GM21390 (cell line): Measurements from ENCODE around the gene REXO2.
A peak's percentile ranks its signal among the peaks of the same experiment; 100 is the strongest.

Experiments used
- ATAC-seq: cut with Tn5 transposase; IDR thresholded peaks from one replicate; pipeline ENCODE4 v1.9.1; 2021; ENCODE audit not compliant: unreplicated experiment

The REXO2 gene

DNA sequence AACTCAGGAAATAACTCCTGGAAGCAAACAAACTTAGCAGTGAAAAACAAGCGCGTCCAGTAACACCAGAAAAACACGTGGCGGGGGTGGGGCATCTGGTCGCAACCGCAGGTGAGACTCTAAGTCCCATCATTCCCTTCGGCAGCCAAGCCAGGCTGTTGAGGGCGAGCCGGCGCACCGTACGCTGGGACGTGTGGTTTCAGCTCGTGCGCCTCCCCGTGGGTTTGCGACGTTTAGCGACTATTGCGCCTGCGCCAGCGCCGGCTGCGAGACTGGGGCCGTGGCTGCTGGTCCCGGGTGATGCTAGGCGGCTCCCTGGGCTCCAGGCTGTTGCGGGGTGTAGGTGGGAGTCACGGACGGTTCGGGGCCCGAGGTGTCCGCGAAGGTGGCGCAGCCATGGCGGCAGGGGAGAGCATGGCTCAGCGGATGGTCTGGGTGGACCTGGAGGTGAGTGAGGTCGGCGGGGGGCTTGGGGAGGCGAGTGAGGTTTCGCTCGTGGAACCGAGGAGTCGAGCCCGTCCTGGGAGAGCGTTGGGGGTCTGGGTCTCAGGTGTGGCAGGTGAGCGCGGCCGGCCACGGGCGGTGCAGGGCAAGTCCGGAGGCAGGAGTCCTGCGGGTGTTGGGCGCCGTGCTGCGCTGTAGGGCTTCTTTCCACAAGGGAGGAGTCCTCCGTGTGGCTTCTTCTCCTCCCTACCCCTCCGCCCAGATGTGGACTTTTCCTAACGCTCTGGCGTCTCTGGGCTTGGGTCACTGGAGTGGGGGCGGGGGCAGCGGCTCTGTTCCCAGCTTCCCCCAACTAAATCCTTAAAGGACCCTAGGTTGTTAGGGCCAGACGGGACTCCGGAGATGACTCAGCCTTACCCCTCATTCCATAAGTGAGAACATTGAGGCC, at the start of gene REXO2:
TSS of gene REXO2 (plus strand) at position 239 of the 892 bp plus-strand sequence. CDS start at position 301, 62 bp downstream.
- peak; percentile 100 for ATAC-seq

DNA sequence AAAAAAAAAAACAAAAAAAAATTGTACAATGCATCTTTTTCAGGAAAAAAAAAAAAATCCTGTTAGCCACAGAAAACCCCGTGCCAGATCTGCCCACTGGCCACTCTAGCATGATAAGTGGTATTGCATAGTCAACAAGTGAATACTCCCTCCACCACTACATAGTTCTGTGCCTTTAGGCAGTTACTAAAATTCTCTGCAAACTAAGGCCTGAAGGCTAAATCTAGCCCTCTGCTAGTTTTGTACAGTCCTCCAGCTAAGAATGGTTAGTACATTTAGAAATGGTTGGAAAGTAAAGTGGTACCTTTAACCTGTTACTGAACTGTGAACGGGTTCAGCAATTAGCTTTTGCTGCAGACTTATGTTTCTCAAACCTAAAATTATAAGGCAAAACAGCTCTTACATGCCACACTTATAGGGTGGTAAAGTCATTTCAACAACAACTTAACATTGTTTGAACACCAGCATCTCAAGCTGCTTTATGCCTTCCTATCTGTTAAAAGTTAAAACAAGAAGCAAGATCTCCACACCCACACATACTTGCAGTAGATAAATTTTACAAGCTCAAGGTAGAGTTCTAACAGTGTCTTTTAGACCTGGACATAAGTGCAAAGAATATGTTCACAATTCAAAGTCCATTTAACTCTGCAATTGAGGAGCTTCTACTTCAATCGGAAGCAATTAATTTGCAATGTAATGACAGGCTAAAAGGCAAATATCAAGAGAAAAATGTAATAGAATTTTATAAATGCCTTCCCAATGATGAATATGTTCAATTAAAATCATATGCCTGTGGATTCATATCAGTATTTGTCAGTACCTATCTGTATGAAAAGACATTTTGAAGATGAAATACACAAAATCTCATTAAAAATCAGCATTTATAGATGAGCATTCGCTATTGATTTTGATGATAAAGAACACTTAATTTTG, 46.3 kb upstream of the REXO2 start:
- ATAC-seq = no peak

DNA sequence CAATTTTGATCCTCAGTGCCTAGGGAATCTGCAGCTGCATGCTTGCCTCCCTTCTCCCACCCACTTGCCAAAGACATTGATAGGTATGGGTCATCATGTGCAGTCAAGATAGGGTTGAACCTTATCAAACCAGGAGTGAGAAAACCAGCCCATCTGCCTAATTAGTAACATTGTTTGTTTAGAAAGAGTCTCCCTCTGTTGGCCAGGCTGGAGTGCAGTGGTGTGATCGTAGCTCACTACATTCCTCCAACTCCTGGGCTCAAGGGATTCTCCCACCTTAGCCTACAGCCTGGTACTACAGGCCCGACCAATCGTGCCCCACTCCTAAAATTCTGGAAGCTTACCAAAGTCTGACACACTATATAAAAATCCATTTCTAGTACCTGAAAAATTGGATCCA, 43.5 kb upstream of the REXO2 start:
- no peak for ATAC-seq

DNA sequence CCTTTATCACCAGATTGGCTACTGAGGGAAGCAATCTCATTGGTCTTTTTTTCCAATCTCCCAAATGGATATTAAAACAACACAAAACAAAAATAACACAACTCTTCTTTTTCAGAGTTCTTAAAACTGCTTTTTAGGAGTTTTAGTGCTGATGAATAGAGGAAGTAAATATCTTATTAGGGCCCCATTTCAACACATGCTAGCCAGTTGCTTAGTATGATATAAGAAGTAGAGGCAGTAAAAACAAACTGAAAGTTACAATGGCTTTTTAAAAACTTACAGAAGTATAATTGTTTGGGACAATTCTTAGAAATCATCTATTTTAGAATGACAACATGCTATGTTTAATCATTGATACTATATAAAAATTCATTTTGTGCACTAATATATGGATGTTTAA, 42.4 kb upstream of the REXO2 start:
- no peak for ATAC-seq

DNA sequence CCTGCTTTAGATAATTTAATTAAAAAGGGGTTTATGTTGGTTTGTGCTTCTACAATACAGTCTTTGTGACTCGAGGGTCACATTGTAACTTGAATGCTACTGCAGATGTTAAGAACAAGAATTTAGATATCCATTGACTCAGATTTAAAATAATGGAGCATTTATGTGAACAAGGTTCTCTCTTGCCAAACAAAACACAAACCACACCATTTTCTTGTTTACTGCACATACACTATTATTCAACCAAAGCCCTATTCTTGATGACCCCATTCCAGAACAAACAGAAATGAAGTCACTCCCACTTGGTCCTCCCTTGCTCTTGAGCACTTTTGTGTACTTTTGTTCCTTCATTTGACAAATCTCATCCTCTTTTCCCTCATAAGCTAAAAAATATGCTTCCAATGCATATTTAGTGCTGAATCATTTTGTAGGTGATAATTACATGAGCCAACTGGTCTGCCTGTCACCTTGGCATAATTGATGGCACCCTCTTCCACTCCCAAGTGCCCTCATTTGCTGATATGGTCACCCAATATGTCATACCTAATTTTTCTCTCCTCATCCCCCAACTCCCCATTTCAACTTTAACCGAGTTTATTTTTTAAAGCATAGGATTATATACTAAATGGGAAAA, 41.8 kb upstream of the REXO2 start:
- ATAC-seq = no peak

DNA sequence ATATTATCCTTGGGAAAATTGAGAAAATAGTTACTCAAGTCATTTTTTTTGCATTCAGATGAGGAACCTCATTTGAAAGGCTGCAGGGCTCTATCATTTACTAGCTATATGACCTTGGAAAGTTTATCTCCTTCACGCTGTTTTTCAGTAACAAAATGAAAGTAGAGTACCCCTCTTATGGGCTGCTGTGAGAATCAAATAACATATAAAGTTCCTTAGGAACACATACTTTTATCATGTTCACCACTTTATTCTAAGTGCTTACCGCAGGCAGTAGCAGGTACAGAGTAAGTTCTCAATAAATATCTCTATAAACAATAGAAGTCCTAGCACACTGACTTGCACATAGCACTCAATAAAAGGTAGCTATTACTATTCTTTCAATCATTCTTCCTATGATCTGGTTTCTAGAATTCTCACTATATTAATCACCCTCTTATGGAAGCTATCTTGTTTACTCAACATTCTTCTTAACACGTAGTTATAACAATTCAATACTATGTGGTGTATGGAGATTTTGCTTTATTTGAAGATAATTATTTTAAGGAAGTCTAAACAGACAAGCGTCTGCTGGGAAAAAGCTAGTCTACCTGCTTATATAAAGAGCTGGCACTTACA, 40.9 kb upstream of the REXO2 start:
- ATAC-seq = no peak

DNA sequence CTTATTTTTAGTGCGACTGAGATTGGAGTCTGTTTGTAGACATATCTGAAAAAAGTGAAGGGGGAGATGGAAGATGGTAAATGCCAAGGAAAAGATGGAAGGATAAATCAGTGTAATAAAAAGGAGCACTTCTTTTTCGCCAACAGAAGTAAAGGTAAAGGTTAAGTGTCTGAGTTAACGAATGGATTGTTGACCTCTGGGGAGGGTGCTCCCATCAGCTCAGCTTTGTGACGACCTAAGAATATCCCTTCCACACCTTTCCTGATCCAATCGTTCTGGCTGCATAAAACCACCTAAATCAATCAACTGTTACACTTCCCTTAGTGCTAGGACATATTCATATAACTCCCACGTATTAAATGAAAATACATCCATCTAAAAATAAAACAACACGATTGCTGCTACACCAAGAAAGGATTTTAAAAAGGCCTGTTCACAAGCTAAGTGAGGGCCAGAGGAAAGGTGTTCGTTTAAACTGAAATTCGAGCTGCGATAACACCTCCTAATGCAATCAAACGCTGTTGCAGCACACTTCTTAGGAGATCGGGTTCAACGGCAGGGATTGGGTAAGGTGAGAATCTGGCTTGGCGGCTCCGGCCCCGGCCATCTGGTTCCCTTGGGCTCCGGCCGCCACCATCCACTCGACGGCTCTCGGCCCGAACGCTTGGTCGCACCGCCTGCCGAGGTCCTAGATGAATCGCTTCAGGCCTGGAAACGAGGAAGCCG, 39.6 kb upstream of the REXO2 start:
- peak; percentile 24 for ATAC-seq

DNA sequence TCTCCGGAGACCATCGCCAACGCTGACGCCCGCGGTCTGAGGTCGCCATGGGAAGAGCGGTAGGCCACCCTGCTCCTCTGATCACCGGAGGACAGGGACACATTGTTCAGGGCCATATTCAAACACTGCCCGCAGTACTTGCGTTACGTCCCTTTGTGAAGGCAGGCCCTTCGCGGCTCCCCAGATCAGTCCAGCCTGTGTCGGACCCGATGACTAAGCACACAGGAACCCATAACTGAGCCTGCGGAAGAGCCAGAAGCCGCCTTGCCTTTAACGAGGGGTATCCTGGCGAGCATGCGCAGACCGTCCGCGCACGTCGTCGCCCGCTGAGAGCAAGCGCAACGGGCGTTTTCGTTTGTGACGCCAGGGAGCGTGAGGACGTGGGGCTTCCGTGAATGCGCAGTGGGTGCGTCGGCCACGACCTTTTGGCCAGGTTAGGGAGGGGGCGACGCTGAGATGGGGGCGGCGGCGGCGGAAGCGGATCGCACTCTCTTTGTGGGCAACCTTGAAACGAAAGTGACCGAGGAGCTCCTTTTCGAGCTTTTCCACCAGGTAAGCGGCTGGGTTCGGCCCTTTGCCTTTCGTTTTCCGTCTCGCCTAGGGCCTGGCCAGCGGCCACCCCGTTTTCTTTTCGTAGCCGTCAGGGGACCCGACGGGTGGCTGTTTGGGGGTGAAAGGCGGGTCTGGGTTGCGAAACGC, 38.9 kb upstream of the REXO2 start, which contains the start of the genes C11orf71 and RBM7:
TSS of gene C11orf71 (minus strand) at position 296 of the 699 bp plus-strand sequence. CDS start at position 116, 180 bp downstream.
TSS of gene RBM7 (plus strand) at position 451 of the 699 bp plus-strand sequence. CDS start at position 457, 6 bp downstream.
- peak; percentile 96 for ATAC-seq

DNA sequence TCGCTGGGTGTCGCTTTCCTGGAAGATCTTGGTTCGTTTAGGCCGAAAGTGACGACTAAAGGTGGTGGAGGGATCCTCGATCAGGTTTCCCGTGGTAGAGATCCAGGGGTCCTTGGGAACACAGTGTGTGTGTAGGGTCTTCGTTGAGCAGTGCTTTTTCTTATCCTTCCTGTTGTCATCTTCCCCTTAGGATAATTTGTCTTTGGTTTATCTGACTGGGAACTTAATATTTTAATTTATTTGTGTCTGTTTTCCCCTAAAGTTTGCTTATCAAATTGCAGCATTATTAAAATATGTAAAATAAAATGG, 38.4 kb upstream of the REXO2 start:
- ATAC-seq = no peak

DNA sequence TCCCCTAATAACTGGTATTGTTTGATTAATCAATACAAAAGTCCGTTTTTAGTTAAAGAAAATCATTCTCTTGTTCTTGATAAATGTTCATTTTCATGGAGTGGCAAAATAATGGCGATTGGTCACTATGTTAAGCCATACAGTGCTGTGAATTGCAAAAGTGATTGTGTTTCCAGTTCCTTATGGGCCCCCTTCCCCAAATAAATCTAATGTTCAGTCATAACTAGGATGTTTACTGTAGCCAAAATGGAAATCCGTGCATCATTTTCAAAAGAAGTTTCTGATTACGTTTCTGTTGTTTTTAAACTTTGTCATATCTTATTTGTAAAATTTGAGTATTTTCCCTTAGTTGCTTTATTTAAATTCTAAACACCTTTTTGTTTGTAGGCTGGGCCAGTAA, 38.0 kb upstream of the REXO2 start:
- ATAC-seq = no peak

DNA sequence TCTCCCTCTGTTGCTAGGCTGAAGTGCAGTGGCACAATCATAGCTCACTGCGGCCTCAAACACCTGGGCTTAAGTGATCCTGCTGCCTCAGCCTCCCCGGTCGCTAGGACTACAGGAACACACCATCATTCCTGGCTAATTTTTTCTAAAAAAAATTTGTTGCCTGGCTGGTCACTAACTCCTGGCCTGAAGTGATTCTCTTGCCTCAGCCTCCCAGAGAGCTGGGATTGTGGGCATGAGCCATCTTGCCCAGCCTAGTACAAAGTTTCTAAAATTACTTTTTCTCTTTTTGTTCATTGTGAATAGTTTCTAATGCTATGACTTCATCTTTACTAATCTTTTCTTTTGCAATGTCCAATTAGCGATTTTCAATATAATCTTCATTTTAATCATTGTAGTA, 26.3 kb upstream of the REXO2 start:
- no peak for ATAC-seq

DNA sequence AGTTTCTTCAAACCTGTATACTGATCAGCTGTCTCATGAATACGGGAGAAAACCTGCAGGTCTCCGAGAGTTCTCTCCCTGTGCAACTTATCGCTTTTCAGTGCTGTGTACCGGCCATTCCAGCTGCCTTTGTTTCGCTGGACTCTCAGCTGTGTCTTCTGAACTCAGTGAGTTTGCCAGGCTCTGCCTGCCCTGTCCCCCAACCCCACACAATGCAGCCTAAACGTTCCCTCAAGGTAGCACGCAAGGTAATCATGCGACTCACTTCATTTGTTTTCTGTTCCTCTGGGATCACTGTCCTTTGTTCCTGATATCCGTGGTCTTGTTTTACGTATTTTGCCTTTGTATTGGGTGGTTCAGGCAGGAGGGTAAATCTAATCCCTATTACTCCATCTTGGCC, 25.3 kb upstream of the REXO2 start:
- ATAC-seq = no peak

DNA sequence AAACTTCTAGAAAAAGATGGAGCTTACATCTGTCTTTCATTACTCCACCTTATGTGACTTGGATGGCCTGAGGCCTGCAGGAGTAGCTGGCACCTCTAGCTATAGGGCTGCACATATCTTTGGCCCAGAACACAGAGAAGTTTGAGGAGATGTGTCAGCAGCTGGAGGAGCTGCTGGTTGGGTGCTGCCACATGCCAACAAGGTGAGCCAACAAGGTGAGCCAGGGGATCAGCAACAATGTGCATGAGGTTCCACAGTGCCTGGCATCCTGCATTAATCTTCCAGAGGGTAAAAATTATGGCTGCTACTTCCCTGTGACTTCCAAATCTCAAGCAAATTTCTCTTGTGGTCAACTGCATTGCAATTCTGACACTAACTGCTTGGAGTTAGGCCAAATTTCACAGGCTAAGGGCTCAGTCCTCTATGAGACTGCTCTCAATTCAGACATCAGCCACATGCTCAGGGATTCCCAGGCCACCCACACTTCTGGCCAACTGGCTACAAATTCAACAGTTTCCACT, 22.8 kb upstream of the REXO2 start:
- ATAC-seq = no peak

DNA sequence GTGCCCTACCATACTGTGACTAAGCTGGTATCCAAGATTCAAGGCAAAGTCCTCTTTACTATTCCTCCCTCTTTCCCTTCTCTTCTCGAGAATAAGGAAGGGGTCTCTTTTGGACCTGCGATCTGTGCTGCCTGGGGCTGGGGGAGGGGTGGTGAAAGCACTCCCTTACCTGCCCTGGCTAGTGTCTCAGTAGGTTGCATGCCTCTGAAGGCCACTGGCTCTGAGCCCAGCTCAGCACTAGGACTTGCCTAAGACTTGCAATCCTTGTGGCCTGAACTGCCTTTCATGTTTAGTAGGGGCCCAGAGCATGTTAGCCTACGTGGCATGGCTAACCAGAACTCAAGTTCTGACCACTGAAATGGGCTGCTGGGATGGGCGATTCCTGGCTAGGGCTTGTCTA, 13.0 kb upstream of the REXO2 start:
- ATAC-seq = no peak

DNA sequence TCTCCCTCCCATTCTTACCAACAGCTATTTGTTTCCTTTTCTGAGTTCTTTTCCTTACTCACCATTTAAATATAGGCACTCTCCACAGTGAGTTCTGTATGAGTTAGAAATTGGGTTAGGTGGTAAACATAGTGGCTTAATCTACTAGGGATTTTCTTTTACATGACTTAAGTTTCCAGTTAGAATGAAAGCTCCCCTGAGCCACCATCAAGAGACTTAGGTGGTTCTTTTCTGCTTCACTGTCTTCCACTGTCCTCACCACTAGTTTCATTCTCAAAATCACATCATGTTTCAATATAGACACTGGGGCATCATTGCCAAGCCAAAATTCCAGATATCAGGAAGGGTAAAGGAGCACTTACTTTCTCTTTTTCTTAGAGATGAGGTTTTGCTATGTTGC, 9.0 kb upstream of the REXO2 start:
- ATAC-seq = no peak

DNA sequence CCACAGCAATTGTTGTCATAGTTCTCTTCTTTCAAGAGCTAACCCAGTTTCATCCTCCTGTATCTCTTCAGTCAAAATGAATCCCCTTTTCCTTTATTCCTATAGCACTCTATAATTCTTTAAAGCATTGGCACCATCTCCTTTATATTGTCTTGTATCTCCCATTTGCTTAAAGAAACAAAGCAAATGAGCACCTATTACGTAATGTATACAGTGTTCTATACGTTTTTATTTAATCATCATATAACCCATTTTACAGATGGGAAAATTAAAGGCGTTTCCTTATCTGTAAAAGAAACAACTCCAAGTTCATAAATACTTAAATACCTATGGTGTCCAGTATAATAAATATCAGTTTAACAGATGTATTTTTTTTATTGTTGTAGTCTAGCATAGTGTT, 6.4 kb upstream of the REXO2 start:
- ATAC-seq = no peak

DNA sequence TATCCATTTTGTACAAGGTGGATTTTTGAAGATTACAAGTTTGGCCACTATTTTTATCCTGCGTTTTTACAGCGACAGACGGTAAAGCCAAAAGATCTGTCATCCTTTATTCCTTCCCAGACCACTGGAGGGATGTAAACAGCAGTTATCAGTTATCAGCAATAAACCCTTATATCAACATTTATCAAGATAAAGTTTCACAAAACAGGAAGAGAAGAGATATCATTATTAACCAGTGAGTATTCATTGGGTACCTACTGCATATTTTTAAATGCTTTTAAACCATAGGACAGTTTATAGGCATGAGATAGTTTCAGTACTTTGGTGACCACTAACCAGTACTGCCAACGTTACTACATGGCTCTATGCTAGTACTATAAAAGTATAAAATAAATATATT, 5.9 kb upstream of the REXO2 start:
- ATAC-seq = no peak

DNA sequence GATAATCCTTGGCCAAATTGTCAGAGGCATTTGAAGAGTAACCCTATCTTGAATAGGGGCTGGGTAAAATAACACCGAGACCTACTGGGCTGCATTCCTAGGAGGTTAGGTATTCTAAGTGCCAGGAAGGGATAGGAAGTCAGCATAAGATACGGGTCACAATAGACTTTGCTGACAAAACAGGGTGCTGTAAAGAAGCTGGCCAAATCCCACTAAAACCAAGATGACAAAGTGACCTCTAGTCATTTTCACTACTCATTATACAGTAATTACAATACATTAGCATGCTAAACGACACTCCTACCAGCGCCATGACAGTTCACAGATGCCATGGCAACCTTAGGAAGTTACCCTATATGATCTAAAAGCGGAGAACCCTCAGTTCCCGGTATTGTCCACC, 964 bp upstream of the REXO2 start:
- ATAC-seq = no peak

DNA sequence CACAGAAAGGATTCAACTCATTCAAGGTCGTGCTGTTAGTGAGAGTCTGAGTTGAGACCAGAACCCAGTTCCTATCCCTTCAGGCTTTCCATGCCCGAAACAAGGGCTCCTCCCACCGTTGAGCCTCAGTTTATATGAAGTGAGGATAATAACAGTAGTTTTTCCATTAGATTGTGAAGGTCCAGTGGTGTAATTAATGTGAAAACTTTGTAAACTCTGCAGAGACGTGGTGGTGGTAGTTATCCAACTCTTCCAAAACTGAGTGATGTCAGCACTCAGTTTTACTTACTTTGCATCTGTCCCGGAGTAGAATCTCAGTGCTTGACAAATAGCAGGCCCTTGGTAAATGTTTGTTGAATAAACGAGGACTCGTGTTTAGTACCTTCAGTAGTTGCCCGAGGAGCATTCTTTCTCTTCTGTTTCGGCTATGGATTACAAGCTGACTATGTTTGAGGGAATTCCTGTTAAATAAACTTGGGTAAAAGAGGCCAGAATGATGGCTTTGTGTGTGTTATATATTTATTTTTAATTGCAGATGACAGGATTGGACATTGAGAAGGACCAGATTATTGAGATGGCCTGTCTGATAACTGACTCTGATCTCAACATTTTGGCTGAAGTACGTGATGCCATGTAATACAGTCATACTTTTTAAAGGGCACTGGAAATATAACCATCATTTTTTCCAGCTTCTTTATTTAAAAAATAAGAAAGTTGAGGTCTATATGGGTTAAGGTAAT, 1.0 kb downstream of the REXO2 start:
- no peak for ATAC-seq
